Hepatocyte (in vitro differentiated cells): ENCODE results near the gene MC1R. TPM values are rescaled to one million over a fixed set of nuclear protein-coding genes. Genes with fewer than 3 reads are reported as not detected.

Experiments
- DNase-seq: peaks from one replicate; pipeline ENCODE4 v3.0.0-alpha.2; 2016; ENCODE audit warnings: low spot score
- H2AFZ ChIP-seq: fragments of 200-600 bp; sonication (generic); 2 replicates; pipeline ENCODE4 v1.6.0; 2016; ENCODE audit warnings: antibody characterized with exemption, mild to moderate bottlenecking
- H3K27ac ChIP-seq: fragments of 200-600 bp; sonication (generic); 2 replicates; pipeline ENCODE4 v1.5.1; 2016; ENCODE audit warnings: mild to moderate bottlenecking
- H3K27me3 ChIP-seq: fragments of 200-600 bp; sonication (generic); 2 replicates; pipeline ENCODE4 v1.6.1; 2016
- H3K36me3 ChIP-seq: fragments of 200-600 bp; sonication (generic); replicated peaks from 2 replicates; pipeline ENCODE4 v1.5.1; 2016; ENCODE audit warnings: low read depth; ENCODE audit not compliant: insufficient read depth
- H3K4me1 ChIP-seq: fragments of 200-600 bp; sonication (generic); 2 replicates; pipeline ENCODE4 v1.5.1; 2016; ENCODE audit warnings: mild to moderate bottlenecking, moderate library complexity; ENCODE audit not compliant: insufficient read depth
- H3K4me2 ChIP-seq: fragments of 200-600 bp; sonication (generic); 2 replicates; pipeline ENCODE4 v1.6.0; 2016
- H3K4me3 ChIP-seq: fragments of 200-600 bp; sonication (generic); 2 replicates; pipeline ENCODE4 v1.5.1; 2016; ENCODE audit warnings: mild to moderate bottlenecking
- H3K79me2 ChIP-seq: fragments of 200-600 bp; sonication (generic); 2 replicates; pipeline ENCODE4 v1.6.0; 2017; ENCODE audit warnings: mild to moderate bottlenecking
- H3K9me2 ChIP-seq: fragments of 200-600 bp; sonication (generic); replicated peaks from 2 replicates; pipeline ENCODE4 v1.6.0; 2017; ENCODE audit warnings: mild to moderate bottlenecking; ENCODE audit not compliant: insufficient read depth
- H3K9me3 ChIP-seq: fragments of 200-600 bp; sonication (generic); 2 replicates; pipeline ENCODE4 v1.5.1; 2016; ENCODE audit warnings: low read depth, mild to moderate bottlenecking
- H4K20me1 ChIP-seq: fragments of 200-600 bp; sonication (generic); 2 replicates; pipeline ENCODE4 v1.6.0; 2016; ENCODE audit warnings: mild to moderate bottlenecking; ENCODE audit not compliant: insufficient read depth, poor library complexity, severe bottlenecking
- EZH2 ChIP-seq: fragments of 200-600 bp; sonication (generic); IDR thresholded peaks from 2 replicates; pipeline ENCODE4 v1.6.1; 2016; ENCODE audit warnings: antibody characterized with exemption, mild to moderate bottlenecking, borderline replicate concordance
- EZH2phosphoT487 ChIP-seq: fragments of 200-600 bp; sonication (generic); IDR thresholded peaks from one replicate; pipeline ENCODE4 v1.6.1; 2018; ENCODE audit warnings: antibody characterized with exemption, mild to moderate bottlenecking, low read depth, moderate library complexity; ENCODE audit not compliant: unreplicated experiment, severe bottlenecking
- WGBS: methylation state at CpG from one replicate; pipeline ENCODE4 v1.1.6; 2016; ENCODE audit warnings: low lambda C conversion rate; ENCODE audit errors: missing lambda C conversion rate; 5-methylcytosine and 5-hydroxymethylcytosine counted together
- polyA plus RNA-seq: library from polyadenylated mRNA; unstranded; fragments of >200 nt; fragmentation: Nextera tagmentation; extraction: Ambion mirVana; gene quantifications from 2 replicates; pipeline ENCODE4 v1.2.1, GENCODE V29; 2016
- total RNA-seq: library from RNA; depleted of rRNA; stranded (reverse); fragments of >200 nt; gene quantifications from 2 replicates; pipeline ENCODE4 v1.2.3, GENCODE V29; 2014
- TF ChIP-seq, protein P1 (sequence below): fragments of 200-600 bp; sonication (generic); IDR thresholded peaks from 2 replicates; pipeline ENCODE4 v1.5.1; 2016; ENCODE audit warnings: antibody characterized with exemption, mild to moderate bottlenecking; ENCODE audit not compliant: poor library complexity

MC1R gene
- total and polyA plus RNA-seq, 2 experiments from 2014 or later, result 3.4 to 4.2 TPM

DNA sequence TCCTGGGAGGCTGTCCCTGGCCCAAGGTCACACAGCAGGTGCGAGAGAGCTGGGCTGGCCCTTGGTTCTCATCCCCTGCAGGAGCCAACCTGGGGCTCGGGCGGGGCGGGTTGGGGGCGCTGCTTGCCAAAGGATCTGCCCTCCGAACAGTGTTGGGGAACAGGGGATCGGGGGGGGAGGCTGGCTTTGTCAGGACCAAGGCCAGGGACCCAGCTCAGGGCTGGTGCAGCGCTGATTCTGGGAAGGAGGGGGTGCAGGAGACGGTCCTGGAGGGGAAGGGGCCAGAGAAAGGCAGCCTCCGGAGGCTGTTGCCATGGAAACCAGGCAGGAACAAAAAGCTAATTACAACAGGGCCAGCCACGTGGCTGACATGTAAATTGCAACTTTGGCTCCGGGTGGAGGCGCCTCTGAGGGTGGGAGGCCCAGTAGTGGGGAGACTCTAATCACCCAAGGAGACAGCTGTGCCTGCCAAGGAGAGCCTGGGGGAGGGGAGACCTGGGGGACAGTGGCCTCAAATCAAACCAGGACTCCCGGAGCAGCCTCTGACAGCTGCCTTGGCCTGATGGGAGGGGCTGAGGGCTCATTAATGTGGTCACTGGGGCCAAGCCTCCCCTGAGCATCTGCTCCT is 5.7 kb downstream of the MC1R start:
- Histone ChIP-seq H3K4me2 (peak overlapping the region; percentile 84), H3K9me2 (no peaks in the 10 kb centered on the region), H3K36me3 (no peaks in the 10 kb centered on the region), H3K27ac (no peak overlapping the region), H3K79me2 (peaks cover 16% of the 10 kb centered on the region), H3K4me3 (peak overlapping the region; percentile 58), H3K4me1 (peaks cover 27% of the 10 kb centered on the region), H3K27me3 (peaks cover 6% of the 10 kb centered on the region), H3K9me3 (no peaks in the 10 kb centered on the region), H2AFZ (no peak overlapping the region), H4K20me1 (peaks cover 27% of the 10 kb centered on the region)
- DNase-seq, result peak; percentile 77
- 0% methylated on average over 8 of the region's 14 CpGs for WGBS
- TF ChIP-seq EZH2 (no peak), EZH2phosphoT487 (no peak)
- TF ChIP-seq, protein P1, sequence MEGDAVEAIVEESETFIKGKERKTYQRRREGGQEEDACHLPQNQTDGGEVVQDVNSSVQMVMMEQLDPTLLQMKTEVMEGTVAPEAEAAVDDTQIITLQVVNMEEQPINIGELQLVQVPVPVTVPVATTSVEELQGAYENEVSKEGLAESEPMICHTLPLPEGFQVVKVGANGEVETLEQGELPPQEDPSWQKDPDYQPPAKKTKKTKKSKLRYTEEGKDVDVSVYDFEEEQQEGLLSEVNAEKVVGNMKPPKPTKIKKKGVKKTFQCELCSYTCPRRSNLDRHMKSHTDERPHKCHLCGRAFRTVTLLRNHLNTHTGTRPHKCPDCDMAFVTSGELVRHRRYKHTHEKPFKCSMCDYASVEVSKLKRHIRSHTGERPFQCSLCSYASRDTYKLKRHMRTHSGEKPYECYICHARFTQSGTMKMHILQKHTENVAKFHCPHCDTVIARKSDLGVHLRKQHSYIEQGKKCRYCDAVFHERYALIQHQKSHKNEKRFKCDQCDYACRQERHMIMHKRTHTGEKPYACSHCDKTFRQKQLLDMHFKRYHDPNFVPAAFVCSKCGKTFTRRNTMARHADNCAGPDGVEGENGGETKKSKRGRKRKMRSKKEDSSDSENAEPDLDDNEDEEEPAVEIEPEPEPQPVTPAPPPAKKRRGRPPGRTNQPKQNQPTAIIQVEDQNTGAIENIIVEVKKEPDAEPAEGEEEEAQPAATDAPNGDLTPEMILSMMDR, result no peak

DNA sequence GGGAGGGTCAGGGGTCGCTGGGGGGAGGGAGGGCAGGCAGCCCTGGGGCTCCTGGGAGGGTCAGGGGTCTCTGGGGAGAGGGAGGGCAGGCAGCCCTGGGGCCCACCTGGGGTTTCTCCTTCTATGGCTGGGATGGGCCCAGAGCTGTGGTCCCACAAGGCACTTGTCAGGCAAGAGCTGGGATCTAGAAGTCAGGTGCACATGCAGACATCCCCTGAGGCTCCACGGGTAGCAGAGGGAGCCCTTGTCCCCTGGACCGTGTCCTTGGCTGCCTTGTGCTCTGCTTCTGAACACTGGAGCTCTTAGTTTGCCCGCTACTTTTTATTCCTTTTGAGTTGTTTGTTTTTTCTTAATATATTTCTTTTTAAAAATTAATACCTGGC is 6.3 kb downstream of the MC1R start:
- 34% methylated on average over 3 of the region's 4 CpGs for WGBS
- H3K9me2 ChIP-seq, result no peaks in the 10 kb centered on the region
- no peak overlapping the region for H2AFZ ChIP-seq
- no peak overlapping the region for H3K27ac ChIP-seq
- peaks cover 16% of the 10 kb centered on the region for H3K79me2 ChIP-seq
- DNase-seq, result no peak
- H3K27me3 ChIP-seq, result peaks cover 6% of the 10 kb centered on the region
- TF ChIP-seq EZH2 (no peak), EZH2phosphoT487 (no peak)
- TF ChIP-seq, protein P1, result no peak
- H3K4me2 ChIP-seq, result peak overlapping the region; percentile 84
- no peaks in the 10 kb centered on the region for H3K9me3 ChIP-seq
- H3K36me3 ChIP-seq, result no peaks in the 10 kb centered on the region
- H3K4me3 ChIP-seq, result no peak overlapping the region
- peaks cover 27% of the 10 kb centered on the region for H3K4me1 ChIP-seq
- peaks cover 27% of the 10 kb centered on the region for H4K20me1 ChIP-seq

DNA sequence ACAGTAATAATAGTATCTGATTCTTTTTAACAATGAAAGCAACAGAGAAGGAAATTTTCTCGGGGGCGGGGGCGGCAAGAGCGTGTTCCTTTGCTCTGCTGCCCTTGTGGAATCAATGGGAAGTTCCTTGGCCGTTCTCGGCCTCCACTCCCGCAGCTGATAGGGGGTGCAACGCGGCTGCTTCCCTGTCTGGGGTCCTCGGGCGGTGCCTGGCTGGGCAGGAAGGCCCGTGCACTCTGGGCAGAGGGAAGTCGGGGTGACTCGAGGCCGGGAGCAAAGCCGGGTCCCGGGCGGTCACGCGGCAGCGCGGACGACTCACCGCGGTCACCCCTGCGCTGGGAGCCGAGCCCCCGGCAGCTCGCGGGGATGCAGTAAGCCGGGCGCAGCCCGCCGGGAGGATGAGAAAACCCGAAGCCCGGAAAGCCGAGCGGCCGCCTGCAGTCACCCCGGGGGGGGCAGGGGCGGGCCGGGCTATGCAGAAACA is 7.0 kb downstream of the MC1R start:
- peaks cover 27% of the 10 kb centered on the region for H4K20me1 ChIP-seq
- peak overlapping the region; percentile 34 for H3K4me3 ChIP-seq
- TF ChIP-seq, protein P1, result no peak
- TF ChIP-seq EZH2, result no peak
- no peak for TF ChIP-seq EZH2phosphoT487
- 3% methylated on average over 27 of the region's 42 CpGs for WGBS
- peaks cover 6% of the 10 kb centered on the region for H3K27me3 ChIP-seq
- H3K27ac ChIP-seq, result no peak overlapping the region
- H3K79me2 ChIP-seq, result peaks cover 16% of the 10 kb centered on the region
- H3K9me2 ChIP-seq, result no peaks in the 10 kb centered on the region
- no peak overlapping the region for H2AFZ ChIP-seq
- H3K4me1 ChIP-seq, result peaks cover 27% of the 10 kb centered on the region
- no peaks in the 10 kb centered on the region for H3K9me3 ChIP-seq
- no peak for DNase-seq
- H3K36me3 ChIP-seq, result no peaks in the 10 kb centered on the region
- H3K4me2 ChIP-seq, result peak overlapping the region; percentile 84
